Stimulated activated CD4-positive, alpha-beta T cell treated with anti-CD3 and anti-CD28 coated beads, Interleukin-12 subunit alpha, Interleukin-12 subunit beta, amount 100 ng/mL, for 48 hours (primary cell): Measurements from ENCODE around the gene OR6B2.
"Not testable (repeated sequence)": the region's sequence is repeated elsewhere in the genome, so short reads cannot be mapped to it uniquely, and the experiment has no call there.

ENCODE experiments used
- DNase-seq, 3 donors: peaks; one replicate each; pipeline ENCODE4 v3.0.0-alpha.2; 2020; ENCODE audit warnings: low read depth in 2 of 3, low spot score in 1 of 3

OR6B2 gene

GRCh38 chr2:240030379-240031094 lies at the start of gene OR6B2:
TSS of gene OR6B2 (minus strand) at chr2:240030429. CDS start at chr2:240030429, 0 bp downstream.
- DNase-seq, result no peak

- no peak for DNase-seq
Measured at GRCh38 chr2:240078631-240079030, 48.4 kb upstream of the OR6B2 start.

- DNase-seq, result no peak
Measured at GRCh38 chr2:240077442-240077841, 47.2 kb upstream of the OR6B2 start.

- no peak for DNase-seq
Measured at GRCh38 chr2:240074545-240074944, 44.3 kb upstream of the OR6B2 start.

DNA sequence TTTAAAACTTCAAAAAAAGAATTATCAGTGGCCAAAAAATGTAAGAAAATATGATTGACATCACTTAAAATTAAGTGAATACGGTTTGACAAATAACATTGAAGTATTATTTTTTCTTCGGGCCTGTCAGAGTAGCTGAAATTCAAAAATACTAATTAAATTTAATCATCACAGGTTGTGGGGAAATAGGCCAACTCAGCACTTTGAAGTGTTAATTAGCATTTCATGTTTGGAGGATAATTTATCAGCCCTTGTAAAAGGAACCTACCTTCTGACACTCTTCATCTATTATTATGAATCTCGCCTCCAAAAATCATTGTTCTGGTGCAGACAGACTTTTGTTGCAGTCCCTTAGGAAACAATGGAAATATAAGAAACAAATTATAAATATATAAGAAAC lies 40.7 kb upstream of the OR6B2 start:
- no peak for DNase-seq

GRCh38 chr2:240069829-240070228 lies 39.6 kb upstream of the OR6B2 start:
- DNase-seq, result no peak

DNA sequence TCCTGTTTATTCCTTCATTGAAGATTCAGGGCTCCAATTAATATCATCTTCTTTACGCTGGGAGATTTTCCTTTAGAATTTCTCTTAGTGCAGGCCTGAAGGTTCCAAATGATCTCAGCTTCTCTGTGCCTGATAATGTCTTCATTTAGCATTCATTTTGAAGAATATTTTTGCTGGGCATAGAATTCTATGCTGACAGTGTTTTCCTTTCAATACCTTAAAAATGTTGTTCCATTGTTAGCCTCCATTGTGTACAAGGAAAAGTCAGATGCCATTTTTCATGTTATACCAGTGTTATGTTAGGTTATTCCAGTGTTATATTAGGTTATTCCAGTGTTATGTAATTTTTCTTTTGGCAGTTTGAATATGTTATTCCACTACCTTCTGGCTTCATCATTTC lies 38.0 kb upstream of the OR6B2 start:
- no peak for DNase-seq

DNA sequence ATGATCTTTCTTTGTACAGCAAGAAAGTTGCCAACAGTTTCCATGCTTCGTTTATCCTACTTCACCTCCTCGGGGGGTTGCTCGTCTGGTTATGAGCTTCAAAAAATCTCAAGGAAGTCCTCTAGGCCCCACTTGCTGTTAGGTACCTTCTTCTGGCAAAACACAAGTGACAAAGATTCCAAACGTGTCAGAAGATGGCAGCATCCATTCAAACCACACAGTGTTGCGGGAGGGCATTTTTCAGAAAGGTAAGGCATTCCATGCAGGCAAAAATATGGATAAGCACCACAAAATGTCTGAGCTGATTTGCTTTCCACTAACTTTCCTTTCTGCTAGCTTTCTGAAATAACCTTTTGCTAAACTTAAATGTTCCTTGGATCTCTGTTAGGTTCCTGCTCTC lies 36.3 kb upstream of the OR6B2 start:
- no peak for DNase-seq

DNA sequence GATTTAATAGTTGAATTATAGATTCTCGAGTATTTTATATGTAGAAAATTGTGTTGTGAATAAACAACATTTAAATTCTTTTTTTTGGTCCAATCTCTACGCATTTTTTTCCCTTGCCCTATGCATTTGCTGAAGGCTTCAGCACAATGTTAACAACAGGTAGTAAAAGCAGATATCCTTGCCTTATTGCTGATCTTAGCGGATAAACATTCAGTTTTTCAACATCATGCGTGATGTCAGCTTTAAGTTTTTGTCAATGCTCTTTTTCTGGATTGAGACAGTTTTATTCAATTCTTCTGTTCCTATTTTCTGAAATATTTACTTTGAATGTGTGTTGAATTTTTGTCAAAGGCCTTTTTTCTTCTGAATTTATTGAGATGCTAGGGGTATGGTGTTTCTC lies 34.7 kb upstream of the OR6B2 start:
- DNase-seq, result no peak

- peak in 2 of 3 donors; percentile 16 to 42 for DNase-seq
Measured at GRCh38 chr2:240060977-240061591, 30.9 kb upstream of the OR6B2 start.

DNA sequence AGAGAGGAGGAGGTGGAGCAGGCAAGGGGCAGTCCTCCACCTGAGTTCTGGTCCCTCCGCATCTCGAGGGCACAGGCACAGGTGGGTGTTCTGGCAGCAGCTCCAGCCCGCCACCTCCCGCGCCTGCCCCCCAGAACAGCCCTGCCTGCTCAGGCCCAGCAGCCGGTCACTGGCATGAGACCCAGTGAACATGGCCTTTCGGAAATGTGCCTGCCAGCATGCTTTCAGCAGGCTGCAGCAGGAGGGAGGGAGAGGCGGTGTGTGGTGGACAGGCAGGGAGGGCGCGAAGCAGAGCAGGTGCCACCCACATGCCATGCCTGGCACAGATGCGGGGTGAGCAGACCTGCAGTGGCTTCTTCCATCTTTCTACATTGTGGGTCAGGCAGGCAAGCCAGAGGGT lies 26.4 kb upstream of the OR6B2 start:
- DNase-seq, result no peak

- DNase-seq, result no peak
Measured at GRCh38 chr2:240055177-240055917, 25.1 kb upstream of the OR6B2 start.

- DNase-seq, result no peak
Measured at GRCh38 chr2:240053173-240054155, 23.2 kb upstream of the OR6B2 start, which contains the start of gene OR6B3. TSS of gene OR6B3 (minus strand) at chr2:240053521.

GRCh38 chr2:240052524-240052923 lies 22.3 kb upstream of the OR6B2 start:
- DNase-seq, result no peak

DNA sequence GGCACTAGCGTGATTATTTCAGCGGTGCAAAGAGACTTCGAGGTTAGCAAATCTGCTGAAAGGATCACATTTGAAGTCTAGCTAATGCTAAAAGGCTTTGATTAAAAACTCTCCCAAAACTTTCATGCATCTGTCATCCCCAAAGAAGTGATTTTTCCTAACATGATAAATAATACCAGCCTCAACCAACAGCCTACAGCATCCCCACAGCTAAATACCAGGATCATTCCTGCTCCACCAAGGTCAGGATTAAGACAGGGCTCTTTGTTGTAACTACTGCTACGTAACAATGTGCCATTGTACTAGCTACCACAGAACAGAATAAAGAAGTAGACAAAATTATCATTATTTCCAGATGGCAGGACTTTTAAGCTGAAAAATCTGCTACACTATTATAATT lies 21.5 kb upstream of the OR6B2 start:
- DNase-seq, result no peak

- no peak for DNase-seq
Measured at GRCh38 chr2:240050278-240050677, 20.0 kb upstream of the OR6B2 start.

- no peak for DNase-seq
Measured at GRCh38 chr2:240048237-240048636, 18.0 kb upstream of the OR6B2 start.

DNA sequence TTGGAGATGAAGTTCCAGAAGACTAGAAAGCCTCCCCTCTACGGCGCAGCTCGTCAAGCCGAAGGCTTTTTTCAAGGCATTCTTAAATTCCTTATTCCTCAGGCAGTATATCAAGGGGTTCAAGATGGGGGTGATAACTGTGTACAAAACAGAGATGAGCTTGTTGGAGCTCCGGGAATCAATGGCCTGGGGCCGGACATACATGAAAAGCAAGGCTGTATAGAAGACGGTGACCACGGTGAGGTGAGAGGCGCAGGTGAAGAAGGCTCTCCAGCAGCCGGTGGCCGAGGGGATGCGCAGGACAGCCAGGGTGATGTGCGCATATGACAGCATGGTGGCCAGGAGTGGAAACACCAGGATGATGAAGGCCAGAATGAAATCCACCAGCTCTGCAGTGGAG lies 14.9 kb upstream of the OR6B2 start:
- DNase-seq, result no peak

DNA sequence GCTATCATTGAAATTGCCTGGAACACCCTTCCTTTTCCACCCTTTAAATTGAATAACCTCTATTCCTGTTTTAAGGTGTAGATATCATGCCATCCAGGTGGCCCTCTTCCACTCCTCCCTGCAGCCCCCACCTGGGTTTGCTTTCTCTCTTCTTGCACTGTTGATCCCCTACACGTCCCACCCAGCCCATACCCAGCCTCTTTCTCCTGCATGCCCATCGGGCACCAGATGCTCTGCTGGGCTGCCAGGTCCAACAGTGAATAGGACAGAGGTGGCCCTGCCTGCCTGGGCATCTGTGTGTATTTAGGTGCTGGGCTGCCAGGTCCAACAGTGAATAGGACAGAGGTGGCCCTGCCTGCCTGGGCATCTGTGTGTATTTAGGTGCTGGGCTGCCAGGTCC lies 13.9 kb upstream of the OR6B2 start:
- DNase-seq, result not testable (repeated sequence)

GRCh38 chr2:240043279-240043989 lies 13.2 kb upstream of the OR6B2 start:
- DNase-seq, result no peak
